Activated CD4-positive, alpha-beta T cell treated with anti-CD3 and anti-CD28 coated beads, Interleukin-10, Interleukin-2, amounts not matched to agents 100 ng/mL and 50 ng/mL, durations not matched to agents 16 hours and 8 hours (primary cell): Measurements from ENCODE around the gene BORCS5.

Experiments
- DNase-seq: peaks from one replicate; pipeline ENCODE4 v3.0.0-alpha.2; 2020

The BORCS5 gene

GRCh38 chr12:12353807-12354206 lies 3.1 kb upstream of the BORCS5 start:
- DNase-seq: no peak

GRCh38 chr12:12356467-12356895 lies 397 bp upstream of the BORCS5 start:
- peak; percentile 46 for DNase-seq

GRCh38 chr12:12357719-12358461 lies 1.0 kb downstream of the BORCS5 start:
- DNase-seq: peak; percentile 37

GRCh38 chr12:12358528-12358927 lies 1.6 kb downstream of the BORCS5 start:
- no peak for DNase-seq

- no peak for DNase-seq
Observed at GRCh38 chr12:12364787-12365445, 8.0 kb downstream of the BORCS5 start.

GRCh38 chr12:12365446-12365802 lies 8.5 kb downstream of the BORCS5 start:
- no peak for DNase-seq

- DNase-seq: no peak
Observed at GRCh38 chr12:12365931-12366431, 9.1 kb downstream of the BORCS5 start.

- DNase-seq: no peak
Observed at GRCh38 chr12:12366701-12367481, 10.0 kb downstream of the BORCS5 start.

GRCh38 chr12:12367482-12367998 lies 10.7 kb downstream of the BORCS5 start:
- no peak for DNase-seq

GRCh38 chr12:12372946-12373722 lies 16.3 kb downstream of the BORCS5 start:
- DNase-seq: no peak

GRCh38 chr12:12376646-12377448 lies 20.0 kb downstream of the BORCS5 start:
- peak; percentile 85 for DNase-seq

- DNase-seq: peak; percentile 25
Observed at GRCh38 chr12:12378616-12379015, 21.7 kb downstream of the BORCS5 start.

- peak; percentile 85 for DNase-seq
Observed at GRCh38 chr12:12379831-12380730, 23.2 kb downstream of the BORCS5 start.

GRCh38 chr12:12380949-12381593 lies 24.2 kb downstream of the BORCS5 start:
- no peak for DNase-seq

GRCh38 chr12:12381982-12382381 lies 25.1 kb downstream of the BORCS5 start:
- DNase-seq: no peak

- DNase-seq: peak; percentile 88
Observed at GRCh38 chr12:12384571-12385340, 27.9 kb downstream of the BORCS5 start.

- DNase-seq: peak; percentile 53
Observed at GRCh38 chr12:12387501-12387900, 30.6 kb downstream of the BORCS5 start.

GRCh38 chr12:12392413-12392812 lies 35.5 kb downstream of the BORCS5 start:
- DNase-seq: no peak

- DNase-seq: no peak
Observed at GRCh38 chr12:12393171-12393570, 36.3 kb downstream of the BORCS5 start.
